GM12865 (cell line): ENCODE data around the gene OLFML2A.
A peak's percentile ranks its signal among the peaks of the same experiment; 100 is the strongest.
"Not testable (repeated sequence)": the region's sequence is repeated elsewhere in the genome, so short reads cannot be mapped to it uniquely, and the experiment has no call there.

Experiments
- DNase-seq: peaks from one replicate; pipeline ENCODE4 v3.0.0; 2010; ENCODE audit warnings: low read depth
- H3K4me3 ChIP-seq: 2 replicates; pipeline ENCODE4 v1.5.1; 2011; ENCODE audit warnings: mild to moderate bottlenecking, low read depth, low read length, control low read depth
- CTCF ChIP-seq: IDR thresholded peaks from 2 replicates; pipeline ENCODE4 v1.5.1; 2011; ENCODE audit warnings: low read length, control low read depth, low read depth, inconsistent platforms; ENCODE audit not compliant: insufficient read depth; ENCODE audit errors: missing control alignments

Gene OLFML2A

GRCh38 chr9:124839612-124840299 lies 62.8 kb downstream of the OLFML2A start:
- TF ChIP-seq CTCF, result peak; percentile 35
- no peak overlapping the region for H3K4me3 ChIP-seq
- no peak for DNase-seq

- H3K4me3 ChIP-seq, result no peak overlapping the region
- peak; percentile 13 for TF ChIP-seq CTCF
- no peak for DNase-seq
These were observed 63.4 kb downstream of the OLFML2A start for GRCh38 chr9:124840300-124840833.

- no peak overlapping the region for H3K4me3 ChIP-seq
- no peak for DNase-seq
- no peak for TF ChIP-seq CTCF
These were observed 64.3 kb downstream of the OLFML2A start for GRCh38 chr9:124841075-124841821.

- no peak for DNase-seq
- no peak for TF ChIP-seq CTCF
- H3K4me3 ChIP-seq, result no peak overlapping the region
These were observed 66.6 kb downstream of the OLFML2A start for GRCh38 chr9:124843456-124844034.

GRCh38 chr9:124844291-124844690 lies 67.4 kb downstream of the OLFML2A start:
- H3K4me3 ChIP-seq, result no peak overlapping the region
- no peak for TF ChIP-seq CTCF
- no peak for DNase-seq

GRCh38 chr9:124846467-124846866 lies 69.5 kb downstream of the OLFML2A start:
- H3K4me3 ChIP-seq, DNase-seq: not testable (repeated sequence)

GRCh38 chr9:124846969-124847368 lies 70.0 kb downstream of the OLFML2A start:
- no peak overlapping the region for H3K4me3 ChIP-seq
- TF ChIP-seq CTCF, result no peak
- DNase-seq, result no peak
